HepG2 (cell line): ENCODE data around the gene SH3BP2. TPM values are rescaled to one million over a fixed set of nuclear protein-coding genes. Genes with fewer than 3 reads are reported as not detected.

Experiments
- ETV6 ChIP-seq: sonication (generic); formaldehyde crosslinking; conservative IDR thresholded peaks from 2 replicates; pipeline ENCODE4 v1.4.0; 2020; ENCODE audit warnings: missing genetic modification reagents
- IKZF4 ChIP-seq: sonication (generic); formaldehyde crosslinking; IDR thresholded peaks from 2 replicates; pipeline ENCODE4 v1.5.1; 2020; ENCODE audit warnings: borderline replicate concordance, mild to moderate bottlenecking, low read depth, missing genetic modification reagents; ENCODE audit errors: not compliant biosample characterization
- KDM4B ChIP-seq: sonication (generic); formaldehyde crosslinking; IDR thresholded peaks from 2 replicates; pipeline ENCODE4 v1.4.0; 2020; ENCODE audit warnings: missing genetic modification reagents
- LCORL ChIP-seq, 2 experiments: fragments of 450-650 bp in 1 of 2; sonication (generic) in 1 of 2; formaldehyde crosslinking in 1 of 2; IDR thresholded peaks; 2 replicates each; pipeline versions ENCODE4 v1.5.0 to v1.6.1; 2017 to 2020; ENCODE audit warnings: antibody characterized with exemption in 1 of 2, missing genetic modification reagents in 1 of 2
- MIER3 ChIP-seq: IDR thresholded peaks from 2 replicates; pipeline ENCODE4 v1.6.1; 2016; ENCODE audit warnings: missing compliant biosample characterization, borderline replicate concordance
- MNT ChIP-seq: fragments of 450-650 bp; IDR thresholded peaks from 2 replicates; pipeline ENCODE4 v1.6.1; 2016
- NFKB2 ChIP-seq: sonication (generic); formaldehyde crosslinking; IDR thresholded peaks from 2 replicates; pipeline ENCODE4 v1.4.0; 2020; ENCODE audit warnings: missing genetic modification reagents, borderline replicate concordance
- SPEN ChIP-seq: sonication (generic); formaldehyde crosslinking; IDR thresholded peaks from 2 replicates; pipeline ENCODE4 v1.5.1; 2020; ENCODE audit warnings: low read depth, mild to moderate bottlenecking, missing genetic modification reagents
- XRCC5 ChIP-seq: fragments of 200-400 bp; formaldehyde crosslinking; optimal IDR thresholded peaks from 2 replicates; pipeline ENCODE3; 2017; ENCODE audit warnings: mild to moderate bottlenecking, low read length
- ZFP91 ChIP-seq: sonication (generic); formaldehyde crosslinking; IDR thresholded peaks from 2 replicates; pipeline ENCODE4 v1.9.0; 2022; ENCODE audit warnings: missing genetic modification reagents, mild to moderate bottlenecking, borderline replicate concordance
- ZMYM2 ChIP-seq: sonication (generic); formaldehyde crosslinking; IDR thresholded peaks from 2 replicates; pipeline ENCODE4 v1.8.0; 2022; ENCODE audit warnings: mild to moderate bottlenecking, missing genetic modification reagents
- ZNF343 ChIP-seq: sonication (generic); formaldehyde crosslinking; IDR thresholded peaks from 2 replicates; pipeline ENCODE4 v1.4.0; 2020; ENCODE audit warnings: mild to moderate bottlenecking, missing genetic modification reagents
- ZNF382 ChIP-seq: sonication (generic); formaldehyde crosslinking; IDR thresholded peaks from 2 replicates; pipeline ENCODE4 v1.5.0; 2020; ENCODE audit warnings: missing genetic modification reagents, mild to moderate bottlenecking, borderline replicate concordance
- ZNF563 ChIP-seq: sonication (generic); formaldehyde crosslinking; IDR thresholded peaks from 2 replicates; pipeline ENCODE4 v1.8.0; 2022; ENCODE audit warnings: mild to moderate bottlenecking, moderate library complexity, missing genetic modification reagents
- ZNF589 ChIP-seq: sonication (generic); formaldehyde crosslinking; conservative IDR thresholded peaks from 2 replicates; pipeline ENCODE4 v1.8.0; 2022; ENCODE audit warnings: mild to moderate bottlenecking, moderate library complexity, missing genetic modification reagents
- ZNF629 ChIP-seq: sonication (generic); formaldehyde crosslinking; conservative IDR thresholded peaks from 2 replicates; pipeline ENCODE4 v1.5.0; 2020; ENCODE audit warnings: missing genetic modification reagents
- ZSCAN5A ChIP-seq: sonication (generic); formaldehyde crosslinking; IDR thresholded peaks from 2 replicates; pipeline ENCODE4 v1.8.0; 2022; ENCODE audit warnings: mild to moderate bottlenecking, missing genetic modification reagents, borderline replicate concordance
- polyA plus RNA-seq, 8 experiments: library from polyadenylated mRNA; depleted of rRNA in 3 of 8; stranded (reverse) in 7 of 8; unstranded in 1 of 8; fragments of >200 nt; fragmentation: Illumina TruSeq in 4 of 8; extraction: Trizol in 4 of 8; gene quantifications; 2 replicates each; pipeline versions ENCODE4 v1.2.1 to v1.2.3, GENCODE V29; 2011 to 2016; ENCODE audit warnings: low read depth in 4 of 8, missing spikeins in 1 of 8, mixed read lengths in 1 of 8; ENCODE audit not compliant: insufficient read depth in 1 of 8
- total RNA-seq, 5 experiments: library from RNA; depleted of rRNA; stranded (reverse); fragments of >200 nt; fragmentation: Illumina TruSeq; extraction: Trizol; gene quantifications; 2 replicates each; pipeline ENCODE4 v1.2.3, GENCODE V29; 2016; ENCODE audit warnings: low read depth in 1 of 5
- TF ChIP-seq, protein P1 (sequence below): IDR thresholded peaks from 2 replicates; pipeline ENCODE4 v1.6.1; 2012; ENCODE audit warnings: inconsistent platforms
- TF ChIP-seq, protein P2 (sequence below): IDR thresholded peaks from 2 replicates; pipeline ENCODE4 v1.4.0; 2020; ENCODE audit warnings: mild to moderate bottlenecking, missing genetic modification reagents

SH3BP2 gene
- total and polyA plus RNA-seq, 2 of the 13 experiments (the other 11 are each of a cell fraction or from before 2014, with no cell fraction given), result 16.9 to 34.5 TPM

DNA sequence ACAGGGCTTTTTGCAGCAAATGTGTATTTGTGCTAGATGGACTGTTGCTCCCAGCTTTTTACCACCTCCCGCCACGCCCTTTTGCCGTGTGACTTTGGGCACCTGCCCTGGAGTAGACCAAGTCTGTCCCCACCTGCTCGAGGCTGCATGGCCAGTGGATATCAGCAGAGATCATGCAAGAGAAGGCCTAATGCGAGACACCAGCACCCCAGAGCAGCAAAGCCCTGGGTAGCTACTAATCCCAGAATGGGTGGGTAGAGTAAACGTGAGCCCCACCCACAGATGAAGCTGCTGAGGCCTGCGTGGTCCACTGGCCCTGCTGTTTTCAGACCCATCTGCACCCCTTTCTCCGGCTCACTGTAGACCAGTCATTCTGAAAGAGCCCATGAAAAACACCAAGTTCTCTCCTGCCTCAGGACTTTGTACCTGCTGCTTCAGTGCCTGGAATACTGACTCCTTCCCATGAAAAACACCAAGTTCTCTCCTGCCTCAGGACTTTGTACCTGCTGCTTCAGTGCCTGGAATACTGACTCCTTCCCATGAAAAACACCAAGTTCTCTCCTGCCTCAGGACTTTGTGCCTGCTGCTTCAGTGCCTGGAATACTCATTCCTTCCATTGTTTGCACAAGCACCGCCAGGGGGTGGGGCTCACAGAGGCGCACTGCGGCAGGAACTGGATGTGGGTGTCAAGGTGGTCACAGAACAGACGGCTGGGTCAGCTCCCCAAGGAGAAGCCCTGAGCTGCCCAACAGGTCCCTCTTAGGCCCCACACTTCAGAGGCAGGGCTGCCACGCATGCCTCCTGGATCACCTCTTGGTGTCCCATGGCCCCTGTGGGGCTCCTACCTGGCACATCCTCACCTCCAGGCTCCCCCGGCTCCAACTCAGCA lies 31.6 kb upstream of the SH3BP2 start (continued):
- TF ChIP-seq, protein P1, sequence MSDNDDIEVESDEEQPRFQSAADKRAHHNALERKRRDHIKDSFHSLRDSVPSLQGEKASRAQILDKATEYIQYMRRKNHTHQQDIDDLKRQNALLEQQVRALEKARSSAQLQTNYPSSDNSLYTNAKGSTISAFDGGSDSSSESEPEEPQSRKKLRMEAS, result peak; percentile 29
- TF ChIP-seq SPEN (CRISPR knock-in tag), result peak; percentile 19; the same call in 1 of the 2 replicates
- TF ChIP-seq ZNF343 (CRISPR knock-in tag), result peak; percentile 89
- TF ChIP-seq ZNF382 (CRISPR knock-in tag), result no peak
- TF ChIP-seq ZNF563 (CRISPR knock-in tag), result no peak
- no peak for TF ChIP-seq ZSCAN5A (CRISPR knock-in tag)
- TF ChIP-seq LCORL (IDR thresholded peaks at IDR 0.05), result no peak
- TF ChIP-seq LCORL (CRISPR knock-in tag; IDR thresholded peaks at IDR 0.05), result peak; percentile 42; the same call in 1 of the 2 replicates
- TF ChIP-seq XRCC5, result peak; percentile 65
- no peak for TF ChIP-seq MNT
- TF ChIP-seq ZFP91, result peak; percentile 76; the same call in 1 of the 2 replicates
- peak; percentile 74 for TF ChIP-seq ZMYM2 (CRISPR knock-in tag)
- TF ChIP-seq IKZF4, result no peak
- peak; percentile 36; the same call in 1 of the 2 replicates for TF ChIP-seq MIER3 (CRISPR knock-in tag)
- no peak for TF ChIP-seq KDM4B
- TF ChIP-seq ZNF589 (CRISPR knock-in tag), result no peak
- TF ChIP-seq ZNF629 (CRISPR knock-in tag), result peak; percentile 83
- no peak; the same call in 1 of the 2 replicates for TF ChIP-seq NFKB2 (CRISPR knock-in tag)
- TF ChIP-seq, protein P2, sequence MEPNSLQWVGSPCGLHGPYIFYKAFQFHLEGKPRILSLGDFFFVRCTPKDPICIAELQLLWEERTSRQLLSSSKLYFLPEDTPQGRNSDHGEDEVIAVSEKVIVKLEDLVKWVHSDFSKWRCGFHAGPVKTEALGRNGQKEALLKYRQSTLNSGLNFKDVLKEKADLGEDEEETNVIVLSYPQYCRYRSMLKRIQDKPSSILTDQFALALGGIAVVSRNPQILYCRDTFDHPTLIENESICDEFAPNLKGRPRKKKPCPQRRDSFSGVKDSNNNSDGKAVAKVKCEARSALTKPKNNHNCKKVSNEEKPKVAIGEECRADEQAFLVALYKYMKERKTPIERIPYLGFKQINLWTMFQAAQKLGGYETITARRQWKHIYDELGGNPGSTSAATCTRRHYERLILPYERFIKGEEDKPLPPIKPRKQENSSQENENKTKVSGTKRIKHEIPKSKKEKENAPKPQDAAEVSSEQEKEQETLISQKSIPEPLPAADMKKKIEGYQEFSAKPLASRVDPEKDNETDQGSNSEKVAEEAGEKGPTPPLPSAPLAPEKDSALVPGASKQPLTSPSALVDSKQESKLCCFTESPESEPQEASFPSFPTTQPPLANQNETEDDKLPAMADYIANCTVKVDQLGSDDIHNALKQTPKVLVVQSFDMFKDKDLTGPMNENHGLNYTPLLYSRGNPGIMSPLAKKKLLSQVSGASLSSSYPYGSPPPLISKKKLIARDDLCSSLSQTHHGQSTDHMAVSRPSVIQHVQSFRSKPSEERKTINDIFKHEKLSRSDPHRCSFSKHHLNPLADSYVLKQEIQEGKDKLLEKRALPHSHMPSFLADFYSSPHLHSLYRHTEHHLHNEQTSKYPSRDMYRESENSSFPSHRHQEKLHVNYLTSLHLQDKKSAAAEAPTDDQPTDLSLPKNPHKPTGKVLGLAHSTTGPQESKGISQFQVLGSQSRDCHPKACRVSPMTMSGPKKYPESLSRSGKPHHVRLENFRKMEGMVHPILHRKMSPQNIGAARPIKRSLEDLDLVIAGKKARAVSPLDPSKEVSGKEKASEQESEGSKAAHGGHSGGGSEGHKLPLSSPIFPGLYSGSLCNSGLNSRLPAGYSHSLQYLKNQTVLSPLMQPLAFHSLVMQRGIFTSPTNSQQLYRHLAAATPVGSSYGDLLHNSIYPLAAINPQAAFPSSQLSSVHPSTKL, result peak; percentile 67
- TF ChIP-seq ETV6 (CRISPR knock-in tag), result no peak
